Skin of body (tissue), 2 donors: ENCODE data around the gene INTS14. TPM values are rescaled to one million over a fixed set of nuclear protein-coding genes. Genes with fewer than 3 reads are reported as not detected.
"Not testable (repeated sequence)": the region's sequence is repeated elsewhere in the genome, so short reads cannot be mapped to it uniquely, and the experiment has no call there.

Experiments used
- DNase-seq: peaks from one replicate; lab custom pipeline; 2025; lab: John Stamatoyannopoulos, UW
- total RNA-seq: library from RNA; depleted of rRNA; stranded (reverse); fragments of >200 nt; gene quantifications from one replicate; pipeline ENCODE4 v1.2.3, GENCODE V29; 2014

Gene INTS14
- total RNA-seq, 1 donor from 2014 or later, result 23.9 TPM

GRCh38 chr15:65579762-65580161 is 31.2 kb downstream of the INTS14 start:
- DNase-seq, result no peak

- DNase-seq, result no peak
These were observed 31.8 kb downstream of the INTS14 start for GRCh38 chr15:65578904-65579728.

- DNase-seq, result no peak
These were observed 33.6 kb downstream of the INTS14 start for GRCh38 chr15:65577129-65577996.

- no peak for DNase-seq
These were observed 34.3 kb downstream of the INTS14 start for GRCh38 chr15:65576664-65577063.

- no peak for DNase-seq
These were observed 39.0 kb downstream of the INTS14 start for GRCh38 chr15:65571971-65572370.

- DNase-seq, result no peak
These were observed 41.2 kb downstream of the INTS14 start for GRCh38 chr15:65569728-65570127.

GRCh38 chr15:65561934-65562333 is 49.0 kb downstream of the INTS14 start:
- DNase-seq, result no peak

GRCh38 chr15:65559941-65560340 is 51.0 kb downstream of the INTS14 start:
- DNase-seq, result no peak

GRCh38 chr15:65558997-65559760 is 51.8 kb downstream of the INTS14 start:
- no peak for DNase-seq

- no peak for DNase-seq
These were observed 52.6 kb downstream of the INTS14 start for GRCh38 chr15:65558336-65558735.

GRCh38 chr15:65556622-65557021 is 54.3 kb downstream of the INTS14 start:
- no peak for DNase-seq

- DNase-seq, result no peak
These were observed 57.2 kb downstream of the INTS14 start for GRCh38 chr15:65553691-65554090.

- not testable (repeated sequence) for DNase-seq
These were observed 58.1 kb downstream of the INTS14 start for GRCh38 chr15:65552851-65553250.

GRCh38 chr15:65551183-65551582 is 59.7 kb downstream of the INTS14 start:
- no peak for DNase-seq

GRCh38 chr15:65550681-65551098 is 60.2 kb downstream of the INTS14 start:
- DNase-seq, result no peak

- DNase-seq, result not testable (repeated sequence)
These were observed 61.6 kb downstream of the INTS14 start for GRCh38 chr15:65549288-65549687.

GRCh38 chr15:65547841-65548240 is 63.1 kb downstream of the INTS14 start:
- DNase-seq, result no peak

GRCh38 chr15:65541231-65541820 is 69.6 kb downstream of the INTS14 start:
- DNase-seq, result no peak

- no peak for DNase-seq
These were observed 70.6 kb downstream of the INTS14 start for GRCh38 chr15:65540314-65540713.

GRCh38 chr15:65535192-65535591 is 75.7 kb downstream of the INTS14 start:
- no peak for DNase-seq

GRCh38 chr15:65533057-65533756 is 77.7 kb downstream of the INTS14 start:
- DNase-seq, result no peak
